PC-9 (cell line): ENCODE results near the gene INMT.

Source experiments
- EZH2 ChIP-seq: fragments of 200-600 bp; sonication (generic); IDR thresholded peaks from 2 replicates; pipeline ENCODE4 v1.8.0; 2017; ENCODE audit warnings: antibody characterized with exemption, low read depth
- TF ChIP-seq, protein P1 (sequence below): fragments of 200-600 bp; sonication (generic); conservative IDR thresholded peaks from 2 replicates; pipeline ENCODE4 v1.6.1; 2017; ENCODE audit warnings: mixed run types, antibody characterized with exemption, mild to moderate bottlenecking, moderate library complexity

DNA sequence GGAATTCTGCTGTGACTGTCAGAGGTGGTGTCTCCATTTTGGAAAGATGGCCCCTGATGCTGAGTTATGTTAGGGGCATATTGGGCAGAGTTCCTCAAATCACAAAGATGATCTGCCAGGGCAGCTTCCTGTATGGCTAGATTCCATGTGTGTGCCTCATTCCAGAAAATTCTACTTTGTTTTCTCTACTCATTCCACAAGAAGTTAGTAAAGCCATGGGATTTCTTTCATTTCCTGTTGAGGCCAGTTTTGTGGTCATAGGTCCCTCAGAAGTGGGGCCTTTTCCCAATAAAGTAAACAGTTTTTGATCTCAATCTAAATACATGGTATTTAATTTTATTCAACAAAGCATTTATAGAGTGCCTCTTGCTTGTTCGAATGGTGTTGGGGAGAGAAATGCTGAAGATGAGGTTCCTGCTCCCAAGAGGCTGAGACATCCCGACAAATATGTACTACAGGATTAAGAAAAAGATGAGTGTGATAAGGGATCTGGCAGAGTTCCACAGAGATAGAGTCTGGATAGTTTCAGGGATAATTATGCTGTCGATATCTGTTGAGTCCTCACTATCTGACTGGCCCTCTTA lies 52.2 kb downstream of the INMT start:
- TF ChIP-seq, protein P1, sequence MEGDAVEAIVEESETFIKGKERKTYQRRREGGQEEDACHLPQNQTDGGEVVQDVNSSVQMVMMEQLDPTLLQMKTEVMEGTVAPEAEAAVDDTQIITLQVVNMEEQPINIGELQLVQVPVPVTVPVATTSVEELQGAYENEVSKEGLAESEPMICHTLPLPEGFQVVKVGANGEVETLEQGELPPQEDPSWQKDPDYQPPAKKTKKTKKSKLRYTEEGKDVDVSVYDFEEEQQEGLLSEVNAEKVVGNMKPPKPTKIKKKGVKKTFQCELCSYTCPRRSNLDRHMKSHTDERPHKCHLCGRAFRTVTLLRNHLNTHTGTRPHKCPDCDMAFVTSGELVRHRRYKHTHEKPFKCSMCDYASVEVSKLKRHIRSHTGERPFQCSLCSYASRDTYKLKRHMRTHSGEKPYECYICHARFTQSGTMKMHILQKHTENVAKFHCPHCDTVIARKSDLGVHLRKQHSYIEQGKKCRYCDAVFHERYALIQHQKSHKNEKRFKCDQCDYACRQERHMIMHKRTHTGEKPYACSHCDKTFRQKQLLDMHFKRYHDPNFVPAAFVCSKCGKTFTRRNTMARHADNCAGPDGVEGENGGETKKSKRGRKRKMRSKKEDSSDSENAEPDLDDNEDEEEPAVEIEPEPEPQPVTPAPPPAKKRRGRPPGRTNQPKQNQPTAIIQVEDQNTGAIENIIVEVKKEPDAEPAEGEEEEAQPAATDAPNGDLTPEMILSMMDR: no peak
- no peak for TF ChIP-seq EZH2
